ENCODE measurements around the gene FAM131B.

FAM131B gene

DNA sequence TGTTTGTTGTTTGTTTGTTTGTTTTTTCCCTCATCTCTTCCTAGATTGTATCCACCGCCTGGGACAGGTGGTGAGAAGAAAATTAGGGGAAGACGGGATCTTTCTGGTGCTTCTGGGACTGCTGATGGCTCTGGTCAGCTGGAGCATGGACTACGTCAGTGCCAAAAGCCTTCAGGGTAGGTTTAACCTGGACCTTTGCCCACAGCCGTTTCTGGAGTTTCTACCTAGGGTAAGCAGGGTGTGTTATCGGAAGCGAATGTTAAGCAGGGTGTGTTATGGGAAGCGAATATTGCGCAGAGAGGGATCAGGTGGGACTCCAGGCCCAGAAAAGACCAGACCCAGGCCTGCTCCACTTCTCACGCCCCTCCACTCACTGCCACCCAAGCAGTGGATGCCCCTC is 41.9 kb downstream of the FAM131B start:
- no peak for DNase-seq

DNA sequence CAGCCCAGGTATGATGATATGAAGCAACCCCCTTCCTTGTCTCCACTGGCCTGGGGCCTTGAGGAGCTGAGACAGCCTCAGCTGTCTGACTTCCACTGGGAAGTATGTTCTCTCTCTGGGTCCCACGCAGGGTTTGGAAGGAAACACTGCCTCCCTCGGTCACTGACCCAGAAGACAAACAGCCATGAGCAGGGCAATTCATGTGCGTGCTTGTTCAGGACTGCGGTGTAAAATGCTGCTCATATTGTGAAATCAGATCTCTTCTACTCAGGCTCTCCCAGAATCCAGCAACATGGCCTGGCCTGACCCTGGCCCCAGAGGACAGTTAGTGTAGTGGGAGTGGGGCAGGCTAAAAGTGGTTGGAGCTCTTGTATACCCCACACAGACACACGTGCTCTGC is 43.9 kb downstream of the FAM131B start:
- DNase-seq = no peak

DNA sequence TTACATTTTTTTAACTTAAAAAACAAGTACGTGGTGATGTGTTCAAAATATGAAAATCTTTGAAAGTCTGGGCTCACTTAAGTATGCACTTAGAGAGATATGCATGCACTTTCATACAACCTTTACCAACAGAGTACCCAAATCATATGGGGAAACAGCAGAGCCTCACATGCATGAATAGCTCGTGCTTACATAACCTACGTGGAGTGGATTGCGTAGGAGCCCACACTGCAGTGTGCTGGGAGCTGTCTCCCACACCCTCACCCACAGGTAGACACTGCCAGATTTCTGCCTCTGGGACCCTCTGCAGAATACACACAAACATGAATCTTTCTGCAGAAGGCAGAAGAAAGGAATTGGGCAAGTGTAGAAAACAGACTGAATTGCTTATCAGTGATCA is 46.0 kb downstream of the FAM131B start:
- DNase-seq = no peak

DNA sequence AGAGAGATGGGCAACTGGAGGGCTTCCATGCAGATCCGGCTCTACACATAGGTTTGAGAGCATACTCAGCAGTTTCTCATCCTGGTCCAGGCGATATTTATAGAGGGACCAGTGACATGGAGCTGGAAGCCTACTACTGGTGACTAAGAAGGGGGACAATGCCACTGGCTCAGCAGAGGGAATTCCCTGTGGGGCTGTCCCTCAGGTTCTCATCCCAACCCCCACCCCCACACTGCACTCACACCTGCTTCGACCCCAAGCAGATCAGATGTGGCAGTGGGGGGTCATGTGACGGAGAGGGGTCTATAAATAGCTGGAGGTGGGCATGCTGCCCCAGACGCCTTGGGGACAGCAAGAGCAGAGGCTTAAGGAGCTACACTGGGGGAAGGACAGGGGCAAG is 46.7 kb downstream of the FAM131B start, which contains the start of gene CLCN1:
CLCN1 (plus strand) TSS at position 336 of the 400 bp plus-strand sequence. CDS start 102 bp downstream, outside the sequence.
- no peak for DNase-seq

DNA sequence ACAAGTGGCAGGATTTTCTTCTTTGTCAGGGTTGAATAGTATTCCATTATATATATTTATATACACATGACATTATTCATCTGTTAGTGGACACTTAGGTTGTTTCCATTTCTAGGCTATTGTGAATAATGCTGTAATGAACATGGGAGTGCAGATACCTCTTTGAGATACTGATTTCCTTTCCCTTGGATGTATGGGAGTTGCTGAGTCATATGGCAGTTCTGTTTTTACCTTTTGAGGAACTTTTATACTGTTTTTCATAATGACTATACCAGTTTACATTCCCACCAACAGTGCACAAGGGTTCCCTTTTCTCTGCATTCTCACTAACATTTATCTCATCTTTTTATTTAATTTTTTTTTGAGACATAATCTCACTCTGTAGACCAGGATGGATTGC is 48.4 kb downstream of the FAM131B start:
- DNase-seq = no peak

DNA sequence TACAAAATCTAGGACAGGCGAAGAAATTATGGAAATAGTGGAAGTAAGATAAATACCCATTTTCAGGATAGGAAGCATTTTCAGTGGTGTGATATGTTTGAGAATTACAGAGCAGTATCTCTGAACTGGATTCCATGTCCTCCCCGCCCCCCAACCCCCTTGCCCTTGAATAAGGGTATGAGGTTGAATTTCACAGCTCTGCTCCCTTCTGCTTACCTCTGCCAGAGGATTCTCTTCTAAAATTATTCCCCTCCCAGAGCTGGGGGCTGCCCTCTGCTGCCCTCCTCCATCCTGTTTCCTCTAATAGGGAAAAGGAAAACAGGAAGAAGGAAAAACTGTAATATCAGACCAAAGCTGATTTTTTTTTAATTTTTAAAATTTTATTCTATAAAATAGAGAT is 53.9 kb downstream of the FAM131B start:
- DNase-seq = no peak

DNA sequence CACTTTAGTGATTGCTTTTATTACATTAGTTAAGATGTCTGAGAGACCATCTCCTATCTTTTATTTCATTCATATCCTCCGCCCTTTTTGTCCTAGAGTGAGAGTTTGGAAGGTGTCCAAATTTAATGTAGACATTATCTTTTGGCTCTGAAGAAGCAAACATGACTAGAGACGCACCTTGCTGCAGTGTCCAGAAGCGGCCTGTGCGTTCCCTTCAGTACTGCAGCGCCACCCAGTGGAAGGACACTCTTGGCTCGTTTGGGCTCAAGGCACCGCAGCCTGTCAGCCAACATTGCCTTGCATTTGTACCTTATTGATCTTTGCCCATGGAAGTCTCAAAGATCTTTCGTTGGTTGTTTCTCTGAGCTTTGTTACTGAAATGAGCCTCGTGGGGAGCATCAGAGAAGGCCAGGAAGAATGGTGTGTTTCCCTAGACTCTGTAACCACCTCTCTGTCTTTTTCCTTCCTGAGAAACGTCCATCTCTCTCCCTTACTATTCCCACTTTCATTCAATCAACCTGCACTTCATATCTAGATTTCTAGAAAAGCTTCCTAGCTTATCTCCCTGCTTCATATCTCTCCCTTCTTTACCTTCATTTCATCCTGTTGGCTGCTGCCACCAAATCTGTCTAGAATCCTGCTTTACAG is 57.0 kb downstream of the FAM131B start:
- peak; percentile 69 for DNase-seq

DNA sequence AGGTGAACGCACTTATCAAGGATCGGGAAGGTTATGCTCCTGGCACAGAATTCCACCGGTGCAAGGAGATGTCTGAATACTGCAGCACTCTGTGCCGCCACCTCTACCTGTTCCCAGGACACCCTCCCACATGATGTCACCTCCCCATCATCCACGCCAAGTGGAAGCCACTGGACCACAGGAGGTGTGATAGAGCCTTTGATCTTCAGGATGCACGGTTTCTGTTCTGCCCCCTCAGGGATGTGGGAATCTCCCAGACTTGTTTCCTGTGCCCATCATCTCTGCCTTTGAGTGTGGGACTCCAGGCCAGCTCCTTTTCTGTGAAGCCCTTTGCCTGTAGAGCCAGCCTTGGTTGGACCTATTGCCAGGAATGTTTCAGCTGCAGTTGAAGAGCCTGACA is 57.6 kb downstream of the FAM131B start:
- no peak for DNase-seq

DNA sequence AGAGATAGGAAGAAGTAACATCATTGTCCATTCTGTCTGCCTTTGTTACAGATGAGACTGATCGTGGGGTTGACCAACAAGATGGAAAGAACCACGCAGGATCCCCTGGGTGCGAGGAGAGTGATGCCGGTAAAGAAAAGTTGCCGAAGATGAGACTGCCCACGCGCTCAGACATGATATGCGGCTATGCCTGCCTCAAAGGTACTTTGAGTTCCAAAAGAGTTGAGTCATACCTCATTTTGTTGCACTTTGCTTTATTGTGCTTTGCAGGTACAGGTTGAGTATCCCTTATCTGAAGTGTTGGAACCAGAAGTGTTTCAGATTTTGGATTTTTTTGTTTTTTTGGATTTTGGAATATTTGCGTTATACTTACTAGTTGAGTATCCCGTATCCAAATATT is 58.8 kb downstream of the FAM131B start:
- DNase-seq = no peak

Data from activated gamma-delta T cell treated with Interleukin-2 at 50 U/mL for 16 hours (primary cell).